SU-DHL-6 (cell line): ENCODE results near the gene SPRR2A.

Experiments
- EZH2phosphoT487 ChIP-seq: fragments of 200-600 bp; sonication (generic), shearing (Covaris generic); conservative IDR thresholded peaks from 2 replicates; pipeline ENCODE4 v1.6.1; 2018; ENCODE audit warnings: mild to moderate bottlenecking, antibody characterized with exemption, low read length, moderate library complexity, mixed read lengths
- TF ChIP-seq, protein P1 (sequence below): fragments of 200-600 bp; sonication (generic); IDR thresholded peaks from one replicate; pipeline ENCODE4 v1.5.1; 2017; ENCODE audit warnings: antibody characterized with exemption, mild to moderate bottlenecking, low read length, moderate library complexity; ENCODE audit not compliant: insufficient read depth, poor library complexity, severe bottlenecking

DNA sequence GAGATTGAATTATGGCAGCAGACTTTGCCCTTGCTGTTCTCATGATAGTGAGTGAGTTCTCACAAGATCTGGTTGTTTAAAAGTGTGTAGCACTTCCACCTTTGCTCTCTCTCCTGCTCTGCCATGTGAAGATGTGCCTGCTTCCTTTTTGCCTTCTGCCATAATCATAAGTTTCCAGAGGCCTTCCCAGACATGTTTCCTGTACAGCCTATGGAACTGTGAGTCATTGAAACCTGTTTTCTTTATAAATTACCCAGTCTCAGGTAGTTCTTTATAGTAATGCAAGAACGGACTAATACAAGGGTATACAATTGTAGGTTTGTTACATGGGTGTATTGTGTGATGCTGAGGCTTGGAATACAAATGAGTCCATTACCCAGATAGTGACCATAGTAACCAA is 22.1 kb downstream of the SPRR2A start:
- TF ChIP-seq, protein P1, sequence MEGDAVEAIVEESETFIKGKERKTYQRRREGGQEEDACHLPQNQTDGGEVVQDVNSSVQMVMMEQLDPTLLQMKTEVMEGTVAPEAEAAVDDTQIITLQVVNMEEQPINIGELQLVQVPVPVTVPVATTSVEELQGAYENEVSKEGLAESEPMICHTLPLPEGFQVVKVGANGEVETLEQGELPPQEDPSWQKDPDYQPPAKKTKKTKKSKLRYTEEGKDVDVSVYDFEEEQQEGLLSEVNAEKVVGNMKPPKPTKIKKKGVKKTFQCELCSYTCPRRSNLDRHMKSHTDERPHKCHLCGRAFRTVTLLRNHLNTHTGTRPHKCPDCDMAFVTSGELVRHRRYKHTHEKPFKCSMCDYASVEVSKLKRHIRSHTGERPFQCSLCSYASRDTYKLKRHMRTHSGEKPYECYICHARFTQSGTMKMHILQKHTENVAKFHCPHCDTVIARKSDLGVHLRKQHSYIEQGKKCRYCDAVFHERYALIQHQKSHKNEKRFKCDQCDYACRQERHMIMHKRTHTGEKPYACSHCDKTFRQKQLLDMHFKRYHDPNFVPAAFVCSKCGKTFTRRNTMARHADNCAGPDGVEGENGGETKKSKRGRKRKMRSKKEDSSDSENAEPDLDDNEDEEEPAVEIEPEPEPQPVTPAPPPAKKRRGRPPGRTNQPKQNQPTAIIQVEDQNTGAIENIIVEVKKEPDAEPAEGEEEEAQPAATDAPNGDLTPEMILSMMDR = no peak
- no peak for TF ChIP-seq EZH2phosphoT487
